WI38 (cell line): Measurements from ENCODE around the gene FKBP6.
"Not testable (repeated sequence)": the region's sequence is repeated elsewhere in the genome, so short reads cannot be mapped to it uniquely, and the experiment has no call there.

ENCODE experiments used
- H3K4me3 ChIP-seq: 2 replicates; pipeline ENCODE4 v1.5.1; 2011; ENCODE audit warnings: low read depth, mild to moderate bottlenecking, control low read depth, low read length
- CTCF ChIP-seq: IDR thresholded peaks from 2 replicates; pipeline ENCODE4 v1.5.1; 2012; ENCODE audit warnings: low read depth, mild to moderate bottlenecking, control low read depth, low read length

Gene FKBP6

DNA sequence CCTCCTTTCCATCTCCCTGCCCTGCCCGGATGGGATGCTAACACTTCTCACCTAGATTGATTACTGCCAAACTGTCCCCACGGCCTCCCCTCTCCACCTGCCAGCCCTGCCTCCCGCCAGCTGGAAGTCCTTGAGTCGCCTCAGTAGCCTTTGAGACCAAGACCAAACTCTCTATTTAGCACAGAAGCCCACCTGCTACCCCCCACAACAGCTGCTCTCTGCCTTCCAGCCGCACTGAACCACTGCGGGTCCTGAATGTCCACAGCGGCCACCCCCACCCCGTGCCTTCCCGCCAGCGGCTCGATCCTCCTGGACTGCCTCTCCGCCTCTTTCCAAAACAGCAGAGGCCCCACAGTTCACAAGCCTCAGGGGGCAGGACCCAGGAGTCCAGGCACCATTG is 39.0 kb downstream of the FKBP6 start:
- TF ChIP-seq CTCF: no peak
- no peak overlapping the region for H3K4me3 ChIP-seq

- TF ChIP-seq CTCF: no peak
These were observed 41.0 kb downstream of the FKBP6 start for GRCh38 chr7:73369009-73369408.

GRCh38 chr7:73369622-73370021 is 41.7 kb downstream of the FKBP6 start:
- H3K4me3 ChIP-seq: no peak overlapping the region
- no peak for TF ChIP-seq CTCF

More at GRCh38 chr7:73369009-73369408, 41.0 kb downstream of the FKBP6 start:
- H3K4me3 ChIP-seq: no peak overlapping the region

DNA sequence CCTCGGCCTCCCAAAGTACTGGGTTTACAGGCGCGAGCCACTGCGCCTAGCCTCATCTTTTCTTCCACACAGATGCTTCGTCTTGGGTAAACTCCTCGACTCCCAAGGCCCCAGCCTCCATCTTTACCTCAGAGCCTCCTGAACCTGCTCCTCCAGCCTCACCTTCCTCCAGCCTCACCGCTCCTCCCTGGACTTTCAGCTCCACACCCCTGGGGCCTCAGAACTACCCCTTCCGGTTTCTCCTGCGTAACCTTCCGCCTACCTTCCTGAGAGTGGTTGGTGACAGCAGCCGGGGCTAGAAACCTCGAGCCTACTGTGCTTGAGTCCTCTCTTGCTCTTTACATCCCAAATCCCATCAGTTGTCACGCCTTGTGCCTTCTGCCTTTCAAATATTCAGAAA is 45.8 kb downstream of the FKBP6 start:
- H3K4me3 ChIP-seq: no peak overlapping the region

DNA sequence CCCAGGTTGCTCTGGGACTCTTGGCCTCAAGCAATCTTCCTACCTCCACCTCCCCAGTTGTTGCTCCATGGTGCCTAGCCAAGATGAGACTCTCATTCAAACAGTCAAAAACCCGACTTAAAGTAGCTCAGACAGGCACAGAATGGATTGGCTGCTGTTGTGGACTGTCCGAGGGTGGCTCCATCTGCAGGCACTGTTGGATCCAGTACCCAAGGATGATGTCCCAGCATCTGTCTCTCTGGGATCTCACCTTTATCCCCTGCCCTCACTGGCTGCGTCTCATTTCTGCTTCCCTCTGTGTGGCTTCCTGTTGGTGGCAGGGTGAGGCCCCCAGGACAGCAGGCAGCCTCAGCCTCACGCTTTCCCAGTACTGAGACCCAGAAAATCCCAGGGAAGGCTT is 48.3 kb downstream of the FKBP6 start:
- not testable (repeated sequence) for H3K4me3 ChIP-seq

More for the DNA sequence above, 45.8 kb downstream of the FKBP6 start:
- no peak for TF ChIP-seq CTCF

- no peak overlapping the region for H3K4me3 ChIP-seq
- TF ChIP-seq CTCF: no peak
These were observed 48.9 kb downstream of the FKBP6 start for GRCh38 chr7:73376671-73377412.

- not testable (repeated sequence) for H3K4me3 ChIP-seq
These were observed 49.6 kb downstream of the FKBP6 start for GRCh38 chr7:73377413-73378200.

DNA sequence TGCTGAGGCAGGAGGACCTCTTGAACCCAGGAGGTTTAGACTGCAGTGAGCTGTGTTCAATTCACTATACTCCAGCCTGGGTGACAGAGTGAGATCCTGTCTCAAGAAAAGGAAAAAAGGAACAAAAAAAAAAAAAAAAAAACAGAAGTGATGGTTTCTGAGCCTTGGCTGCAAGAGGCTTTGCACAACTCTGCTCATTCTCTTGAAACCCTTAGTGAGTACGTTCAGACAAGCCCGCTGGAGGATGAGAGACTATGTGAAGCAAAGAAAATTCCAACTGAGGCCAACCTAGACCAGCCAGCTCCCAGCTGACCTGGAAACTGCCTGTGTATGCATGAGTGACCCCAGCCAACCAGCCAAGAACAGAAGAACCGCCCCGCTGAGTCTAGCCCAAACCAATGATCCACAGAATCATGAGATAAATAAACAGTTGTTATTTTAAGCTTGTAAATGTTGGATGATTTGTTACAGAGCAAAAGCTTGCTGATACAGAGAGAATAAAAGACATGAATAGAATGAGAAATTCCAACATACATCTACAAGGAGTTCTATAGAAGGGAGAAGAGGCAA is 55.1 kb downstream of the FKBP6 start:
- no peak for TF ChIP-seq CTCF
- no peak overlapping the region for H3K4me3 ChIP-seq
